K562 (cell line): ENCODE measurements around the gene ORAI3.

Source experiments
- BCOR ChIP-seq: fragments of 450-650 bp; IDR thresholded peaks from 2 replicates; pipeline ENCODE4 v1.6.1; 2016
- CCAR2 ChIP-seq: fragments of 200-400 bp; formaldehyde crosslinking; IDR thresholded peaks from 2 replicates; pipeline ENCODE4 v1.6.1; 2017; ENCODE audit warnings: mild to moderate bottlenecking, low read depth, low read length
- CTCF ChIP-seq, 3 experiments: IDR thresholded peaks in 2 of 3; conservative IDR thresholded peaks in 1 of 3; 2 replicates each; pipeline ENCODE4 v1.5.1; 2011 to 2012; ENCODE audit warnings: low read length in 3 of 3, mild to moderate bottlenecking in 3 of 3, control low read depth in 2 of 3, improper control_type of control experiment in 1 of 3, inconsistent platforms in 1 of 3, low read depth in 1 of 3, mixed read lengths in 1 of 3, moderate library complexity in 1 of 3; ENCODE audit not compliant: insufficient read depth in 2 of 3
- POLR2A ChIP-seq: fragments of 450-650 bp; conservative IDR thresholded peaks from 2 replicates; pipeline ENCODE4 v1.6.1; 2016
- RCOR1 ChIP-seq, 2 experiments: IDR thresholded peaks; 2 replicates each; pipeline ENCODE4 v1.6.1; 2012; ENCODE audit warnings: low read depth in 2 of 2, low read length in 2 of 2, borderline replicate concordance in 1 of 2, improper control_type of control experiment in 1 of 2
- SP1 ChIP-seq: sonication (generic); formaldehyde crosslinking; IDR thresholded peaks from 2 replicates; pipeline ENCODE4 v1.8.1; 2022; ENCODE audit warnings: mild to moderate bottlenecking, missing genetic modification reagents
- ZFP36 ChIP-seq: fragments of 150-350 bp; IDR thresholded peaks from 2 replicates; pipeline ENCODE4 v1.6.1; 2018; ENCODE audit warnings: low read length, low read depth; ENCODE audit not compliant: partially characterized antibody
- ZNF121 ChIP-seq: sonication (generic); formaldehyde crosslinking; conservative IDR thresholded peaks from 2 replicates; pipeline ENCODE4 v1.8.0; 2022; ENCODE audit warnings: missing genetic modification reagents
- ZNF584 ChIP-seq: fragments of 200-800 bp; sonication (Bioruptor generic); IDR thresholded peaks from 2 replicates; pipeline ENCODE4 v1.6.1; 2016; ENCODE audit warnings: low read depth, mild to moderate bottlenecking, missing genetic modification characterization, missing compliant biosample characterization
- ZNF76 ChIP-seq: fragments of 250-450 bp; sonication (Bioruptor Pico); IDR thresholded peaks from 2 replicates; pipeline ENCODE4 v1.4.0; 2020; ENCODE audit warnings: mild to moderate bottlenecking, moderate library complexity, borderline replicate concordance

- no peak for TF ChIP-seq CTCF (IDR thresholded peaks at IDR 0.05 in 2 of 3, conservative IDR thresholded peaks at IDR 0.05 in 1 of 3; ENCODE audit: insufficient read depth in 2 of 3, low read depth in 1 of 3, low read length in 3 of 3)
- no peak for TF ChIP-seq BCOR
- no peak for TF ChIP-seq RCOR1 (IDR thresholded peaks at IDR 0.05; ENCODE audit: borderline replicate concordance in 1 of 2, low read depth in 2 of 2, low read length in 2 of 2)
- no peak for TF ChIP-seq ZNF121 (CRISPR knock-in tag)
- TF ChIP-seq ZFP36 = no peak
- no peak for TF ChIP-seq CCAR2
- TF ChIP-seq ZNF76 (CRISPR knock-in tag) = no peak
- TF ChIP-seq ZNF584 (CRISPR knock-in tag) = no peak
- no peak for TF ChIP-seq POLR2A
- no peak for TF ChIP-seq SP1 (CRISPR knock-in tag)
Observed at GRCh38 chr16:30983898-30984610, 35.2 kb downstream of the ORAI3 start.
